PFSK-1 (cell line): ENCODE results near the gene EPSTI1.

ENCODE experiments used
- SIN3A ChIP-seq: IDR thresholded peaks from 2 replicates; pipeline ENCODE4 v1.6.1; 2012; ENCODE audit warnings: mild to moderate bottlenecking, low read length, moderate library complexity, borderline replicate concordance; ENCODE audit not compliant: insufficient read depth
- TAF1 ChIP-seq: IDR thresholded peaks from 2 replicates; pipeline ENCODE4 v1.6.1; 2012; ENCODE audit warnings: low read length, control low read depth, borderline replicate concordance; ENCODE audit not compliant: insufficient read depth
- TF ChIP-seq, protein P1 (sequence below), 2 experiments: IDR thresholded peaks; 2 replicates each; pipeline versions ENCODE4 v1.6.1 to v1.8.0; 2011 to 2012; ENCODE audit warnings: low read depth in 2 of 2, low read length in 2 of 2, control low read depth in 1 of 2, inconsistent platforms in 1 of 2, mild to moderate bottlenecking in 1 of 2, moderate library complexity in 1 of 2; ENCODE audit not compliant: insufficient read depth in 1 of 2

GRCh38 chr13:42852136-42852535 is 139.9 kb downstream of the EPSTI1 start:
- TF ChIP-seq TAF1: no peak
- no peak for TF ChIP-seq SIN3A
- TF ChIP-seq, protein P1, sequence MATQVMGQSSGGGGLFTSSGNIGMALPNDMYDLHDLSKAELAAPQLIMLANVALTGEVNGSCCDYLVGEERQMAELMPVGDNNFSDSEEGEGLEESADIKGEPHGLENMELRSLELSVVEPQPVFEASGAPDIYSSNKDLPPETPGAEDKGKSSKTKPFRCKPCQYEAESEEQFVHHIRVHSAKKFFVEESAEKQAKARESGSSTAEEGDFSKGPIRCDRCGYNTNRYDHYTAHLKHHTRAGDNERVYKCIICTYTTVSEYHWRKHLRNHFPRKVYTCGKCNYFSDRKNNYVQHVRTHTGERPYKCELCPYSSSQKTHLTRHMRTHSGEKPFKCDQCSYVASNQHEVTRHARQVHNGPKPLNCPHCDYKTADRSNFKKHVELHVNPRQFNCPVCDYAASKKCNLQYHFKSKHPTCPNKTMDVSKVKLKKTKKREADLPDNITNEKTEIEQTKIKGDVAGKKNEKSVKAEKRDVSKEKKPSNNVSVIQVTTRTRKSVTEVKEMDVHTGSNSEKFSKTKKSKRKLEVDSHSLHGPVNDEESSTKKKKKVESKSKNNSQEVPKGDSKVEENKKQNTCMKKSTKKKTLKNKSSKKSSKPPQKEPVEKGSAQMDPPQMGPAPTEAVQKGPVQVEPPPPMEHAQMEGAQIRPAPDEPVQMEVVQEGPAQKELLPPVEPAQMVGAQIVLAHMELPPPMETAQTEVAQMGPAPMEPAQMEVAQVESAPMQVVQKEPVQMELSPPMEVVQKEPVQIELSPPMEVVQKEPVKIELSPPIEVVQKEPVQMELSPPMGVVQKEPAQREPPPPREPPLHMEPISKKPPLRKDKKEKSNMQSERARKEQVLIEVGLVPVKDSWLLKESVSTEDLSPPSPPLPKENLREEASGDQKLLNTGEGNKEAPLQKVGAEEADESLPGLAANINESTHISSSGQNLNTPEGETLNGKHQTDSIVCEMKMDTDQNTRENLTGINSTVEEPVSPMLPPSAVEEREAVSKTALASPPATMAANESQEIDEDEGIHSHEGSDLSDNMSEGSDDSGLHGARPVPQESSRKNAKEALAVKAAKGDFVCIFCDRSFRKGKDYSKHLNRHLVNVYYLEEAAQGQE (IDR thresholded peaks at IDR 0.05; ENCODE audit: insufficient read depth in 1 of 2, low read depth in 2 of 2, low read length in 2 of 2): no peak
